H1 (cell line): ENCODE results near the gene TOP1. TPM values are rescaled to one million over a fixed set of nuclear protein-coding genes. Genes with fewer than 3 reads are reported as not detected.

Experiments used
- CTCF ChIA-PET: fragments of 300-600 bp; sonication (Branson Sonifier 250); formaldehyde crosslinking; loops from one replicate; lab custom pipeline; 2021; ENCODE audit not compliant: partially characterized antibody; lab: Charles Lee
- POLR2A ChIA-PET: fragments of 300-600 bp; sonication (Branson Sonifier 250); formaldehyde crosslinking; loops from one replicate; lab custom pipeline; 2021; ENCODE audit warnings: inconsistent platforms; ENCODE audit not compliant: partially characterized antibody; lab: Charles Lee
- DNase-seq, 2 experiments: peaks; one replicate each; pipeline versions ENCODE4 v3.0.0 to v3.0.0-alpha.2; 2010 to 2022; ENCODE audit warnings: low spot score in 2 of 2, low read depth in 1 of 2, mixed read lengths in 1 of 2
- FAIRE-seq: peaks from 2 replicates; lab custom pipeline; 2011; peaks lifted over from hg19 to GRCh38; lab: Jason Lieb, UNC
- H2AFZ ChIP-seq: 2 replicates; pipeline ENCODE4 v1.8.1; 2012; ENCODE audit warnings: low read length, inconsistent platforms
- H2AK5ac ChIP-seq: 2 replicates; pipeline ENCODE4 v1.6.1; 2013; ENCODE audit warnings: low read depth, low read length
- H2BK120ac ChIP-seq: replicated peaks from 2 replicates; pipeline ENCODE3; 2013; ENCODE audit warnings: low read depth, low read length, inconsistent platforms
- H2BK12ac ChIP-seq: 2 replicates; pipeline ENCODE4 v1.6.1; 2013; ENCODE audit warnings: low read depth, low read length
- H2BK15ac ChIP-seq: 2 replicates; pipeline ENCODE4 v1.6.1; 2013; ENCODE audit warnings: low read length
- H2BK20ac ChIP-seq: 2 replicates; pipeline ENCODE4 v1.6.1; 2013; ENCODE audit warnings: low read length
- H2BK5ac ChIP-seq: 2 replicates; pipeline ENCODE4 v1.6.1; 2013; ENCODE audit warnings: low read depth, low read length
- H3K14ac ChIP-seq: 2 replicates; pipeline ENCODE4 v1.6.1; 2013; ENCODE audit warnings: inconsistent platforms; ENCODE audit not compliant: insufficient read length
- H3K18ac ChIP-seq: 2 replicates; pipeline ENCODE4 v1.6.1; 2013; ENCODE audit warnings: low read length; ENCODE audit errors: extremely low read depth
- H3K23ac ChIP-seq: 2 replicates; pipeline ENCODE4 v1.6.1; 2013; ENCODE audit warnings: inconsistent platforms; ENCODE audit not compliant: insufficient read length
- H3K23me2 ChIP-seq: 2 replicates; pipeline ENCODE4 v1.6.1; 2013; ENCODE audit warnings: low read depth, low read length
- H3K27ac ChIP-seq: 2 replicates; pipeline ENCODE4 v1.6.1; 2011; ENCODE audit warnings: low read depth, low read length, inconsistent platforms
- H3K27me3 ChIP-seq, 4 experiments: replicated peaks in 1 of 4; 1 replicate in 1 of 4; 2 replicates in 3 of 4; pipeline versions ENCODE4 v1.6.1 to v1.8.1; 2011 to 2013; ENCODE audit warnings: low read length in 3 of 4, mild to moderate bottlenecking in 3 of 4, inconsistent platforms in 2 of 4, mixed read lengths in 2 of 4, moderate library complexity in 1 of 4; ENCODE audit not compliant: control insufficient read depth in 3 of 4, insufficient read depth in 3 of 4; ENCODE audit errors: extremely low read depth in 1 of 4
- H3K36me3 ChIP-seq, 4 experiments: 2 replicates each; pipeline versions ENCODE4 v1.6.1 to v1.8.1; 2011 to 2013; ENCODE audit warnings: mild to moderate bottlenecking in 4 of 4, low read length in 3 of 4, moderate library complexity in 2 of 4, control low read depth in 1 of 4, inconsistent platforms in 1 of 4; ENCODE audit not compliant: insufficient read depth in 4 of 4, control insufficient read depth in 2 of 4
- H3K4ac ChIP-seq: replicated peaks from 2 replicates; pipeline ENCODE3; 2013; ENCODE audit warnings: low read length, low read depth, mixed read lengths, inconsistent platforms; ENCODE audit not compliant: insufficient read length
- H3K4me1 ChIP-seq, 4 experiments: replicated peaks in 1 of 4; 1 replicate in 1 of 4; 2 replicates in 3 of 4; pipeline versions ENCODE4 v1.6.1 to v1.8.1; 2011 to 2013; ENCODE audit warnings: low read length in 3 of 4, inconsistent platforms in 2 of 4, mixed read lengths in 1 of 4; ENCODE audit not compliant: insufficient read depth in 4 of 4, control insufficient read depth in 3 of 4
- H3K4me2 ChIP-seq, 2 experiments: 2 replicates each; pipeline versions ENCODE4 v1.6.1 to v1.8.1; 2011 to 2013; ENCODE audit warnings: low read depth in 2 of 2, low read length in 2 of 2, control low read depth in 1 of 2, inconsistent platforms in 1 of 2, mild to moderate bottlenecking in 1 of 2; ENCODE audit not compliant: insufficient read depth in 1 of 2
- H3K4me3 ChIP-seq, 4 experiments: fragments of 200-600, 300-600 bp in 1 of 4; sonication (generic), shearing (Covaris generic), sonication (Bioruptor Twin) in 1 of 4; 2 replicates each; pipeline versions ENCODE4 v1.5.1 to v1.8.1; 2011 to 2016; ENCODE audit warnings: low read length in 4 of 4, low read depth in 3 of 4, control low read depth in 2 of 4, inconsistent platforms in 2 of 4, mild to moderate bottlenecking in 2 of 4, mixed read lengths in 1 of 4, moderate library complexity in 1 of 4; ENCODE audit not compliant: insufficient read depth in 2 of 4; ENCODE audit errors: extremely low read depth in 1 of 4
- H3K56ac ChIP-seq: replicated peaks from 2 replicates; pipeline ENCODE3; 2013; ENCODE audit warnings: low read depth, mild to moderate bottlenecking, mixed read lengths, low read length, inconsistent platforms; ENCODE audit not compliant: insufficient read length
- H3K79me1 ChIP-seq: 2 replicates; pipeline ENCODE4 v1.6.1; 2013; ENCODE audit warnings: low read depth, low read length, control low read depth
- H3K79me2 ChIP-seq, 2 experiments: 2 replicates each; pipeline versions ENCODE4 v1.6.1 to v1.8.1; 2012 to 2013; ENCODE audit warnings: low read length in 2 of 2, mild to moderate bottlenecking in 2 of 2, inconsistent platforms in 1 of 2; ENCODE audit not compliant: insufficient read depth in 2 of 2, control insufficient read depth in 1 of 2
- H3K9ac ChIP-seq, 4 experiments: replicated peaks in 1 of 4; 1 replicate in 1 of 4; 2 replicates in 3 of 4; pipeline versions ENCODE4 v1.6.1 to v1.8.1; 2011 to 2013; ENCODE audit warnings: low read depth in 3 of 4, low read length in 3 of 4, control low read depth in 2 of 4, mild to moderate bottlenecking in 2 of 4, moderate library complexity in 2 of 4, inconsistent platforms in 1 of 4; ENCODE audit errors: extremely low read depth in 1 of 4
- H3K9me3 ChIP-seq, 2 experiments: 2 replicates each; pipeline versions ENCODE4 v1.6.1 to v1.8.1; 2012 to 2013; ENCODE audit warnings: mild to moderate bottlenecking in 2 of 2, moderate library complexity in 2 of 2, control low read depth in 1 of 2, inconsistent platforms in 1 of 2, low read depth in 1 of 2, low read length in 1 of 2, mixed read lengths in 1 of 2; ENCODE audit not compliant: insufficient read depth in 2 of 2
- H4K20me1 ChIP-seq, 2 experiments: replicated peaks in 1 of 2; 2 replicates each; pipeline versions ENCODE3 to v1.8.1; 2011 to 2013; ENCODE audit warnings: inconsistent platforms in 2 of 2, low read length in 2 of 2, mild to moderate bottlenecking in 1 of 2; ENCODE audit not compliant: insufficient read depth in 2 of 2, control insufficient read depth in 1 of 2
- H4K5ac ChIP-seq: 2 replicates; pipeline ENCODE4 v1.6.1; 2013; ENCODE audit warnings: low read length, low read depth, mixed read lengths, inconsistent platforms; ENCODE audit not compliant: insufficient read length
- H4K8ac ChIP-seq: 2 replicates; pipeline ENCODE4 v1.8.0; 2013; ENCODE audit warnings: mild to moderate bottlenecking, moderate library complexity, low read length, inconsistent platforms; ENCODE audit not compliant: insufficient read depth; ENCODE audit errors: extremely low read depth
- H4K91ac ChIP-seq: replicated peaks from 2 replicates; pipeline ENCODE3; 2013; ENCODE audit warnings: low read length, mixed read lengths, inconsistent platforms; ENCODE audit not compliant: insufficient read length
- JUN ChIP-seq: IDR thresholded peaks from 2 replicates; pipeline ENCODE4 v1.6.1; 2011; ENCODE audit warnings: low read depth, mild to moderate bottlenecking, improper control_type of control experiment, low read length
- WGBS, 2 experiments: shearing (Covaris generic) in 1 of 2; methylation state at CpG; one replicate each; pipeline versions ENCODE4 v1.1.6 to v1.1.7; 2013 to 2015; ENCODE audit warnings: low lambda C conversion rate in 2 of 2, mixed read lengths in 2 of 2, inconsistent platforms in 1 of 2, low coverage in 1 of 2, missing lambda C conversion rate in 1 of 2; ENCODE audit not compliant: insufficient replicate concordance in 2 of 2, insufficient coverage in 1 of 2, insufficient read length in 1 of 2; ENCODE audit errors: extremely low coverage in 1 of 2, missing lambda C conversion rate in 1 of 2; 5-methylcytosine and 5-hydroxymethylcytosine counted together
- polyA plus RNA-seq, 7 experiments: library from polyadenylated mRNA; depleted of rRNA in 3 of 7; stranded (reverse) in 5 of 7; unstranded in 2 of 7; fragments of >200 nt in 5 of 7; fragments of 200-250 nt in 2 of 7; gene quantifications; 1 replicate in 5 of 7; 2 replicates in 1 of 7; 4 replicates in 1 of 7; pipeline versions ENCODE4 v1.2.1 to v1.2.3, GENCODE V29; 2011 to 2013; ENCODE audit warnings: missing spikeins in 2 of 7, mixed read lengths in 2 of 7
- total RNA-seq: library from RNA; stranded (reverse); fragmentation: NEBNext Ultra II Directional; extraction: Animal tissue kit (Norgen Biotek cat#: 25700); gene quantifications from 2 replicates; pipeline ENCODE4 v1.2.1, GENCODE V29; 2021
- TF ChIP-seq, protein P1 (sequence below): IDR thresholded peaks from 2 replicates; pipeline ENCODE4 v1.6.1; 2012; ENCODE audit warnings: inconsistent platforms

The TOP1 gene
- total and polyA plus RNA-seq, 2 of the 8 experiments (the other 6 are each of a cell fraction or from before 2014, with no cell fraction given), result 7.4 to 108 TPM

DNA sequence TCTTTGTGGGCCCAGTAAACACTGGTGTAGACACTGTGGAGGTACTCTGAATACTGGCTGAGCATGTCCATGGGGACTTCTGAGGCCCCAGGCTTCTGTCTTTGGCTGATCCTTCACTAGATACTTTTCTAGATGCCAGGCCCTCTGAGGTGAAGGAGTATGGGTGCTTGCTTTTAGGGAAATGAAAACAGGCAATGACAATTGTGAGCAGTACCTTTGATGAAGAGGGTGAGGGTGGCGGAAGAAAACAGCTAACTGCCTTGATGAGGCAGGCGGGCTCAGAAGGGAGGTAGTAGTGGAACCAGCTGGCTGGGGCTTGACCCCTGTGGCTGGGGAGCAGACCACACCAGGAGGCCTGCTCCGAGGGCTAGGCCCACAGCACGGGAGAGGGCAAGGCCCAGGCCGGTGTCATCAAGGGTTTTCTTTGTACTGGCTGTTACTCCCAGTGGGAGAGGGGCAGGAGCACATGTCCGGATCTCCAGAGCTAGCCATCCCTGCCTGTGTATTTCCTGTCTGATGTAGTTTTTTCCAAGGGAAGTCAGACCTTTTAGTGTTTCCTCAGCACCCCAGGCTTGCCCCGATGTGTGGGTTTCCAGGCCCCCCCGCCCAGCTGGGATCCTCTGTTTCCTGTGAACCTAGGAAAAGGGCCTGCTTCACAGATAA is 112.7 kb downstream of the TOP1 start:
- Histone ChIP-seq H3K4me2 (peak overlapping the region in 1 of 2 experiments; percentile 97; a peak in 1 of 4 replicates), H3K18ac (no peak overlapping the region), H3K27me3 (peaks cover 0 to 1% (median 0%) of the 10 kb centered on the region in 4 experiments; a peak in 2 of 7 replicates), H3K9ac (no peak overlapping the region; a peak in 1 of 7 replicates), H3K23me2 (peaks cover 13% of the 10 kb centered on the region; the same call in 1 of the 2 replicates), H4K8ac (no peak overlapping the region), H2BK20ac (no peak overlapping the region), H4K20me1 (peaks cover 33 to 61% of the 10 kb centered on the region in 2 experiments), H2BK12ac (0 out of 2 replicates have a peak overlapping the region, but pooled peaks have one; percentile 68), H2BK5ac (peak overlapping the region; percentile 83), H3K36me3 (peaks cover 0 to 4% (median 0%) of the 10 kb centered on the region in 4 experiments; a peak in 1 of 8 replicates), H2AFZ (no peak overlapping the region), H2BK15ac (no peak overlapping the region), H3K27ac (no peak overlapping the region), H3K4ac (no peak overlapping the region), H3K9me3 (no peaks in the 10 kb centered on the region), H3K14ac (no peak overlapping the region), H3K4me3 (no peak overlapping the region), H4K5ac (no peak overlapping the region), H3K79me2 (peaks cover 81 to 84% of the 10 kb centered on the region in 2 experiments), H2AK5ac (no peak overlapping the region), H3K4me1 (peaks cover 17 to 41% (median 28%) of the 10 kb centered on the region in 4 experiments), H3K23ac (no peak overlapping the region), H4K91ac (no peak overlapping the region), H3K79me1 (peaks cover 31% of the 10 kb centered on the region), H2BK120ac (no peak overlapping the region), H3K56ac (no peak overlapping the region)
- DNase-seq (no peak), FAIRE-seq (no peak)
- TF ChIP-seq JUN, result no peak
- TF ChIP-seq, protein P1, sequence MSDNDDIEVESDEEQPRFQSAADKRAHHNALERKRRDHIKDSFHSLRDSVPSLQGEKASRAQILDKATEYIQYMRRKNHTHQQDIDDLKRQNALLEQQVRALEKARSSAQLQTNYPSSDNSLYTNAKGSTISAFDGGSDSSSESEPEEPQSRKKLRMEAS, result 0 out of 2 replicates have a peak, but pooled peaks have one; percentile 16
- POLR2A ChIA-PET, result interaction anchor here (0.9 to 3.1 kb wide), 5 partner anchors 9 to 176 kb away, joined by 3 to 14 read pairs (median 4); partner anchors contain the start of gene ZHX3
- 87% methylated on average over 8 of the region's 8 CpGs; no CpG with 5 or more reads in 1 of the 2 experiments for WGBS, 2 experiments
- CTCF ChIA-PET, result interaction anchor here (0.6 to 2.9 kb wide), 8 partner anchors 11 to 178 kb away, joined by 3 to 12 read pairs (median 4); no protein-coding TSS in a partner anchor
